ENCODE measurements around the gene PILRA. TPM values are rescaled to one million over a fixed set of nuclear protein-coding genes. Genes with fewer than 3 reads are reported as not detected.
A peak's percentile ranks its signal among the peaks of the same experiment; 100 is the strongest.

PILRA gene
- total and polyA plus RNA-seq, 12 donors = 3.2 to 18.9 (median 12.0) TPM

DNA sequence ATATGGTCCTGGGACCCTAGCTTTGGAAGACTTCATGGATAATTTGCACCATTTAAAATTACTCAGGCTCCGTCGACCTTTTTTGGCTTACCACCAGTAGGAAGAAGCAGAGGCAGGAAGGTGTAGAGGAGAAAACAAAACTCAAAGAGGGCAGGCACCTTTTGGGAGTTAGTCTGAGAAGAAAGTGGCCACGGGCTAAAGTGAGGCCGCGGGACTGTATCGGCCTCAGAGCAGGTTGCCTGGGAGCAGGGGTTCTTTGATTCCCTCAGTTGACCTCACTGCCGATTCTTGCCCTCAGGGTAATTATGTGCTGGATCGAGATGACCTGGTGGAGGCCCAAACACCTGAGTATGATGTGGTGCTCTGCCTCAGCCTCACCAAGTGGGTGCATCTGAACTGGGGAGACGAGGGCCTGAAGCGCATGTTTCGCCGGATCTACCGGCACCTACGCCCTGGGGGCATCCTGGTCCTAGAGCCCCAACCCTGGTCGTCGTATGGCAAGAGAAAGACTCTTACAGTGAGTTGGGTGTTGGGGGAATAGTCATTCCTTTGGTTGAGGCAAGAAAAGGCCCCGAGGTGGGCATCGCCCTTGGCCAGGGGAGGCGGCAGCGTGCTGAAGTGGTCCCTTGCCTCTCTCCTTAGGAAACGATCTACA, 59.5 kb downstream of the PILRA start:
- no peak for DNase-seq
- 86 to 88% (median 88%) methylated on average over 15 to 21 of the region's 21 CpGs for WGBS, 4 donors
- peaks cover 27 to 55% of the 10 kb centered on the region in 2 donors for H3K4me1 ChIP-seq (replicated peaks in 1 of 2)

DNA sequence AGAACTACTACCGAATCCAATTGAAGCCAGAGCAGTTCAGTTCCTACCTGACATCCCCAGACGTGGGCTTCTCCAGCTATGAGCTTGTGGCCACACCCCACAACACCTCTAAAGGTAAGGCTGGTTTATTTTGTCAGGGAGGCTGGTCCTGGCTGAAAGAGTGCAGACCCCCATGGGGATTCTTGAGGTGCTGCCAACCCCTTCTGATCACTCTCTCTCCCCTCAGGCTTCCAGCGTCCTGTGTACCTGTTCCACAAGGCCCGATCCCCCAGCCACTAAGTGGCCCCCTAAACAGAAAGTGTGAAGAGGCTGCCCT, 59.9 kb downstream of the PILRA start:
- H3K27ac ChIP-seq = peak overlapping the region in 1 of 5 donors; percentile 95

More for the DNA sequence above, 59.5 kb downstream of the PILRA start:
- no peak overlapping the region for H3K4me3 ChIP-seq
- TF ChIP-seq POLR2A (IDR thresholded peaks at IDR 0.05) = no peak
- TF ChIP-seq, protein P1, sequence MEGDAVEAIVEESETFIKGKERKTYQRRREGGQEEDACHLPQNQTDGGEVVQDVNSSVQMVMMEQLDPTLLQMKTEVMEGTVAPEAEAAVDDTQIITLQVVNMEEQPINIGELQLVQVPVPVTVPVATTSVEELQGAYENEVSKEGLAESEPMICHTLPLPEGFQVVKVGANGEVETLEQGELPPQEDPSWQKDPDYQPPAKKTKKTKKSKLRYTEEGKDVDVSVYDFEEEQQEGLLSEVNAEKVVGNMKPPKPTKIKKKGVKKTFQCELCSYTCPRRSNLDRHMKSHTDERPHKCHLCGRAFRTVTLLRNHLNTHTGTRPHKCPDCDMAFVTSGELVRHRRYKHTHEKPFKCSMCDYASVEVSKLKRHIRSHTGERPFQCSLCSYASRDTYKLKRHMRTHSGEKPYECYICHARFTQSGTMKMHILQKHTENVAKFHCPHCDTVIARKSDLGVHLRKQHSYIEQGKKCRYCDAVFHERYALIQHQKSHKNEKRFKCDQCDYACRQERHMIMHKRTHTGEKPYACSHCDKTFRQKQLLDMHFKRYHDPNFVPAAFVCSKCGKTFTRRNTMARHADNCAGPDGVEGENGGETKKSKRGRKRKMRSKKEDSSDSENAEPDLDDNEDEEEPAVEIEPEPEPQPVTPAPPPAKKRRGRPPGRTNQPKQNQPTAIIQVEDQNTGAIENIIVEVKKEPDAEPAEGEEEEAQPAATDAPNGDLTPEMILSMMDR (IDR thresholded peaks at IDR 0.05) = no peak
- no peaks in the 10 kb centered on the region for H3K9me3 ChIP-seq (replicated peaks in 1 of 3)
- no peak overlapping the region for H3K27ac ChIP-seq
- H3K27me3 ChIP-seq = no peaks in the 10 kb centered on the region
- intact Hi-C loops (cut with DNase I) = no loop called here
- H3K36me3 ChIP-seq (replicated peaks in 1 of 2) = peaks cover 0 to 29% of the 10 kb centered on the region in 2 donors

DNA sequence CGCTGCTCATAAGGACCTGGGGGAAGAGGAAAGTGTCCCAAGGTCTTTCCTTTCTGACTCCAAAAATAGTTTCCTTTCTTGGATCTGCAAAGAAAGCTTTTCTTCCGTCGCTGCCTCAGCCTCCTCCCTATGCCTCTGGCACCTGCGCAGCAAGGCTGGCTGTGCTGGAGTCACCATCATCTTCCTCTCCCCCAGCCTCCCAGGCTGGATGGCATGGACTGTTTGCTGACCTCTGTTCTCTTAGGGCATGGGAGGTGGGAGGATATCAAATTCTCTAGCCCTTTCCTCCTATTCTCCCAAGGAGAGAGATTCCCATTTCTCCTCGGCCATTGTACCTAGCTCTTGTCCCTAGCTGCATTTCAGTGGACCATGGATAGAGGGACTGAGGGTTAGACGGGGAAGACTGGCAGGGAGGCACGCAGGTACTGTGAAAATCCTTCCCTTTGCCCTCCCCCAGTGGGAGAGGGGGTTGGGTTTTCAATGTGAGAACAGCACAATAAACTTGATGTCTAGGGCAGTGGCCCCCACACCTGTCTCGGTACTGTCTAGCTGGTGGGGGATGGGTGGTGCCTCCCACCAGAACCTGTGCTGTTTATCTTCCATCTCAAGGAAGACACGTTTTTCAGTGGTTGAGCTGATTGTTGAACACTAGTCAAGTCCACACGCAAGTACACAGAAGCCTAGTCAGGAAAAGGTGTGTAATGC, 60.5 kb downstream of the PILRA start:
- Histone ChIP-seq H3K36me3 (replicated peaks in 1 of 2) (peaks cover 0 to 29% of the 10 kb centered on the region in 2 donors), H3K4me1 (replicated peaks in 1 of 2) (peaks cover 24 to 54% of the 10 kb centered on the region in 2 donors), H3K27ac (peak overlapping the region in 2 of 5 donors; percentile 95 to 98), H3K9me3 (replicated peaks in 1 of 3) (no peaks in the 10 kb centered on the region), H3K27me3 (no peaks in the 10 kb centered on the region), H3K4me3 (no peak overlapping the region)
- 66 to 68% (median 66%) methylated on average over 10 of the region's 10 CpGs for WGBS, 4 donors
- TF ChIP-seq, protein P1 (IDR thresholded peaks at IDR 0.05) = no peak
- no peak for TF ChIP-seq POLR2A (IDR thresholded peaks at IDR 0.05)
- DNase-seq = no peak
- intact Hi-C loops (cut with DNase I) = no loop called here

More for the DNA sequence above, 59.9 kb downstream of the PILRA start:
- Histone ChIP-seq H3K4me1 (replicated peaks in 1 of 2) (peaks cover 24 to 52% of the 10 kb centered on the region in 2 donors), H3K4me3 (no peak overlapping the region), H3K9me3 (replicated peaks in 1 of 3) (no peaks in the 10 kb centered on the region), H3K27me3 (no peaks in the 10 kb centered on the region), H3K36me3 (replicated peaks in 1 of 2) (peaks cover 0 to 29% of the 10 kb centered on the region in 2 donors)
- no peak for DNase-seq
- TF ChIP-seq POLR2A (IDR thresholded peaks at IDR 0.05) = no peak
- intact Hi-C loops (cut with DNase I) = no loop called here
- 60 to 78% (median 68%) methylated on average over 3 to 4 of the region's 4 CpGs for WGBS, 4 donors

DNA sequence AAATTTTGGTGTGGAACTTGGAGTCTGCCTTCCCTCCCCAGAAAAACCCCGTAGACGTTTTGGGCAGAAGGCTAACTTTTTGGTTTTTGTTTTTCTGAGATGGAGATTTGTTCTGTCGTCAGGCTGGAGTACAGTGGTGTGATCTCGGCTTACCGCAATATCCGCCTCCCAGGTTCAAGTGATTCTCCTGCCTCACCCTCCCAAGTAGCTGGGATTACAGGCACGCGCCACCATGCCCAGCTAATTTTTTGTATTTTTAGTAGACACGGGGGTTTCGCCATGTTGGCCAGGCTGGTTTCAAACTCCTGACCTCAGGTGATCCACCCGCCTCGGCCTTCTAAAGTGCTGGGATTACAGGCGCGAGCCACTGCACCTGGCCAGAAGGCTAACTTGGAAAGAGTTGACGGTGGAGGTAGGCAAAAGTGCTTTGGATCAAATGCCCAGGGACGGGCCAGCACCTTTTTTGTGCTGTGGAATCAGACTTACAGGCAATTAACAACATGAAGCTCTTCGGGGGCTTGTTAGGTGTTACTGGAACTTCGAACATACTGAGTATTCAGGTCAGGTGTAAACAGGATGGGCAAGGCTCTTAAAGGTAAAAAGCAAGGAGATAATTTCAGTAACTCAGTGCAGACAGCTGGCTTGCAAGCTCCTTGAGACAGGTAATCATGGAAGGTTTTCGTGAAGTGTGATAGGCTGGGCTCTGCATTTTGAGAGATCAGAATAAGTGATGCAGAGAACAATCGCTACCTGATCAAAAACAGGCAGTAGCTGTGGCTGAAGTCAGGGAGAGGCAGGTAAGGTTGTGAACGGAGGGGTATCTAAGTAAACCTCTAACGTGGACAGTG, 61.2 kb downstream of the PILRA start:
- TF ChIP-seq POLR2A (IDR thresholded peaks at IDR 0.05) = no peak
- TF ChIP-seq, protein P1 (IDR thresholded peaks at IDR 0.05) = no peak
- H3K9me3 ChIP-seq (replicated peaks in 1 of 3) = no peaks in the 10 kb centered on the region
- H3K27ac ChIP-seq = peak overlapping the region in 4 of 5 donors; percentile 90 to 98 (median 94)
- H3K36me3 ChIP-seq (replicated peaks in 1 of 2) = peaks cover 0 to 29% of the 10 kb centered on the region in 2 donors
- WGBS, 4 donors = 76 to 84% (median 82%) methylated on average over 22 of the region's 22 CpGs
- no peak for DNase-seq
- intact Hi-C loops (cut with DNase I) = no loop called here
- peaks cover 30 to 61% of the 10 kb centered on the region in 2 donors for H3K4me1 ChIP-seq (replicated peaks in 1 of 2)
- peak overlapping the region in 1 of 4 donors; percentile 86 for H3K4me3 ChIP-seq
- no peaks in the 10 kb centered on the region for H3K27me3 ChIP-seq

All from adrenal gland (tissue), 12 donors.